GM12864 (cell line): ENCODE data around the gene NFASC.

ENCODE experiments used
- DNase-seq: peaks from one replicate; pipeline ENCODE4 v3.0.0-alpha.2; 2011; ENCODE audit warnings: low read depth
- H3K4me3 ChIP-seq: 2 replicates; pipeline ENCODE4 v1.5.1; 2011; ENCODE audit warnings: mild to moderate bottlenecking, low read depth, low read length, control low read depth
- CTCF ChIP-seq: IDR thresholded peaks from 2 replicates; pipeline ENCODE4 v1.5.1; 2011; ENCODE audit warnings: low read depth, mild to moderate bottlenecking, moderate library complexity, low read length, control low read depth, inconsistent platforms; ENCODE audit errors: missing control alignments

Gene NFASC

GRCh38 chr1:204961765-204962419 is 91.2 kb downstream of the NFASC start:
- no peak for TF ChIP-seq CTCF
- DNase-seq, result no peak
- H3K4me3 ChIP-seq, result no peak overlapping the region

- H3K4me3 ChIP-seq, result no peak overlapping the region
- TF ChIP-seq CTCF, result no peak
- no peak for DNase-seq
Measured at GRCh38 chr1:204962742-204963632, 92.3 kb downstream of the NFASC start.

- no peak for TF ChIP-seq CTCF
- no peak for DNase-seq
Measured at GRCh38 chr1:204967451-204967850, 96.8 kb downstream of the NFASC start.

GRCh38 chr1:204968135-204968534 is 97.5 kb downstream of the NFASC start:
- no peak for TF ChIP-seq CTCF
- no peak for DNase-seq
- H3K4me3 ChIP-seq, result no peak overlapping the region

More at GRCh38 chr1:204967451-204967850, 96.8 kb downstream of the NFASC start:
- no peak overlapping the region for H3K4me3 ChIP-seq

- no peak overlapping the region for H3K4me3 ChIP-seq
- DNase-seq, result no peak
- no peak for TF ChIP-seq CTCF
Measured at GRCh38 chr1:204968951-204969350, 98.3 kb downstream of the NFASC start.

GRCh38 chr1:204970937-204971336 is 100.3 kb downstream of the NFASC start:
- no peak overlapping the region for H3K4me3 ChIP-seq
- TF ChIP-seq CTCF, result no peak
- no peak for DNase-seq
